GM18951 (cell line): ENCODE measurements around the gene CSAG1.
"Not testable (repeated sequence)": the region's sequence is repeated elsewhere in the genome, so short reads cannot be mapped to it uniquely, and the experiment has no call there.

Experiments used
- POLR2A ChIP-seq: IDR thresholded peaks from 4 replicates; pipeline ENCODE4 v1.6.1; 2011; ENCODE audit warnings: mild to moderate bottlenecking; ENCODE audit not compliant: insufficient read length, insufficient read depth; ENCODE audit errors: extremely low read depth
- in situ Hi-C: fragments of 300-500 bp; cut with MboI; formaldehyde crosslinking; loops from one replicate; pipeline ENCODE4 v1.12.0; 2022; ENCODE audit warnings: low sequenced_read_pairs, mixed read lengths, inconsistent platforms; ENCODE audit not compliant: unreplicated experiment

Gene CSAG1, protein sequence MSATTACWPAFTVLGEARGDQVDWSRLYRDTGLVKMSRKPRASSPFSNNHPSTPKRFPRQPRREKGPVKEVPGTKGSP

DNA sequence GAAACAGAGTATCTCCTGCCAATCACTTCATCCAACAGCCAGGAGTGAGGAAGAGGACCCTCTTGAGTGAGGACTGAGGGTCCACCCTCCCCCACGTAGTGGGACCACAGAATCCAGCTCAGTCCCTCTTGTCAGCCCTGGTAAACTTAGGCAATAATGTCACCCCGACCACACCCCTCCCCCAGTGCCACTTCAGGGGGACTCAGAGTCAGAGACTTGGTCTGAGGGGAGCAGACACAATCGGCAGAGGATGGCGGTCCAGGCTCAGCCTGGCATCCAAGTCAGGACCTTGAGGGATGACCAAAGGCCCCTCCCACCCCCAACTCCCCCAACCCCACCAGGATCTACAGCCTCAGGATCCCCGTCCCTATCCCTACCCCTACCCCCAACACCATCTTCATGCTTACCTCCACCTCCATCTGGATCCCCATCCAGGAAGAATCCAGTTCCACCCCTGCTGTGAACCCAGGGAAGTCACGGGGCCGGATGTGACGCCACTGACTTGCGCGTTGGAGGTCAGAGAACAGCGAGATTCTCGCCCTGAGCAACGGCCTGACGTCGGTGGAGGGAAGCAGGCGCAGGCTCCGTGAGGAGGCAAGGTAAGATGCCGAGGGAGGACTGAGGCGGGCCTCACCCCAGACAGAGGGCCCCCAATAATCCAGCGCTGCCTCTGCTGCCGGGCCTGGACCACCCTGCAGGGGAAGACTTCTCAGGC is at the start of gene CSAG1, which contains the start of gene MAGEA12:
Gene CSAG1, minus strand, starts transcription at position 461 of the 715 bp plus-strand sequence. CDS start 1,261 bp downstream, outside the sequence.
Gene MAGEA12, plus strand, starts transcription at position 497 of the 715 bp plus-strand sequence. CDS start 2,405 bp downstream, outside the sequence.
- in situ Hi-C loops, result no loop called here
- no peak for TF ChIP-seq POLR2A

DNA sequence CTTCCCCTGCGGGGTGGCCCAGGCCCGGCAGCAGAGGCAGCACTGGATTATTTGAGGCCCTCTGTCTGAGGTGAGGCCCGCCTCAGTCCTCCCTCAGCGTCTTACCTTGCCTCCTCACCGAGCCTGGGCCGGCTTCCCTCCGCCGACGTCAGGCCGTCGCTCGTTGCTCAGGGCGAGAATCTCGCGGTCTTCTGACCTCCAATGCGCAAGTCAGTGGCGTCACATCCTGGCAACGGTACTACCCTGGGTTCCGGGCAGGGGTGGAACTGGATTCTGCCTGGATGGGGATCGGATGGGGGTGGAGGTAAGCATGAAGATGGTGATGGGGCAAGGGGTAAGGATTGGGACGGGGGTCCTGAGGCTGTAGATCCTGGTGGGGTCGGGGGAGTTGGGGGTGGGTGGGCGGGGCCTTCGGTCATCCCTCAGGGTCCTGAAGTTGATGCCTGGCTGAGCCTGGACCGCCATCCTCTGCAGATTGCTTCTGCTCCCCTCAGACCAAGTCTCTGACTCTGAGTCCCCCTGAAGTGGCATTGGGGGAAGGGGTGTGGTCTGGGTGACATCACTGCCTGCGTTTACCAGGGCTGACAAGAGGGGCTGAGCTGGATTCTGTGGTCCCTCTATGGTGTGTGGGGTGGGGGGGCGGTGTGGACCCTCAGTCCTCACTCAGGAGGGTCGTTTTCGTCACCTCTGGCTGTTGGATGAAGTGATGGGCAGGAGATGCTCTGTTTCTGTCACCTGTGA is 36.2 kb upstream of the CSAG1 start, which contains the start of gene MAGEA6:
Gene MAGEA6, minus strand, starts transcription at position 141 of the 741 bp plus-strand sequence. CDS start 2,039 bp downstream, outside the sequence.
- in situ Hi-C loops, result loop anchor here (5.0 kb wide), 1 partner anchor 67 kb away; no protein-coding TSS in a partner anchor

DNA sequence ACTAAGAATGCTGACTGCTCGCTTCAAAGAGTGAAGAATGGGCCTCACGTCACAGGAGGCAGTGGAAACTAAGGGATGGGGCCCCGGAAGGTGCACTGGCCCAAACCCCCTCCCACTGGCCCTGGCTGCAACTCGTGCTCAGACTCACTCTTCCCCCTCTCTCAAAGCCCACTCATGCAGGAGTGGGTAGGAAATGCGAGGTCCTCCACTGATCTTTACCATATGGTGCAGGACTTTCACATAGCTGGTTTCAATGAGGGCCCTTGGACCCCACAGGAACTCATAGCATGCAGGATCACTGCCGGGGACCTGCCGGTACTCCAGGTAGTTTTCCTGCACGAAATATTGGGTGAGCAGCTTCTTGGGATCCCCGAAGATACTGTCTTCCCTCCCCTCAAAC is 33.0 kb upstream of the CSAG1 start:
- in situ Hi-C loops, result loop anchor here (5.0 kb wide), 1 partner anchor 64 kb away; no protein-coding TSS in a partner anchor

DNA sequence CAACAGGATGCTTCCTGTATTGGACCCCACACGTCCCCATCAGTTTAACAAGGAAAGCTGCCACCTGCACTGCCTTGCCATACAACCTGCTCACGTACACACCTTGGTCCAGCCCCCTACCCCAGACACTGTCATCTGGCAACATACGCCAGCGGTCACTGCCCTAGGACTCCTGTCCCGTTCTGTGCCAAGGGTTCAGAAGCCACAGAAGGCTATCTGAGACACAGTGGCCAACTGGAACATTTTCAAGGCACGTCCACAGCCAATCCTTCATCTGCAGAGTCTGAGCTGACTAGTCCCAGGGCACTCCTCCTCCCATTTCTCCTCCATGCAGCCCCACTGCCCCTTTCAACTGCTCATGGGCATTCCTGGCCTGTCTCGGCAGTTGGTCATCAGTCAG is 28.1 kb upstream of the CSAG1 start:
- in situ Hi-C loops, result not testable (repeated sequence)

DNA sequence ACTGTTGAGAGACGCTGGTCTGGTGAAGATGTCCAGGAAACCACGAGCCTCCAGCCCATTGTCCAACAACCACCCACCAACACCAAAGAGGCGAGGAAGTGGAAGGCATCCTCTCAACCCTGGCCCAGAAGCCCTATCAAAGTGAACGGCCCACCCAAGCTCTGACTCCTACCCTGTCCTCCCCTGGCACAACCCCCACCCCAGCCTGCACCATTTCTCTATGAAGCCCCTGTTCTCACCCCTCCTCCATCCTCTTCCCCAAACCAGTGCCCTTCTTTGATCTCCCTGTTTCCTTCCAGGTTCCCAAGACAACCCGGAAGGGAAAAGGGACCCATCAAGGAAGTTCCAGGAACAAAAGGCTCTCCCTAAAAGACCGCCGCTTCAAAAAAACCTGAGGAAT is 26.0 kb upstream of the CSAG1 start:
- in situ Hi-C loops, result not testable (repeated sequence)

DNA sequence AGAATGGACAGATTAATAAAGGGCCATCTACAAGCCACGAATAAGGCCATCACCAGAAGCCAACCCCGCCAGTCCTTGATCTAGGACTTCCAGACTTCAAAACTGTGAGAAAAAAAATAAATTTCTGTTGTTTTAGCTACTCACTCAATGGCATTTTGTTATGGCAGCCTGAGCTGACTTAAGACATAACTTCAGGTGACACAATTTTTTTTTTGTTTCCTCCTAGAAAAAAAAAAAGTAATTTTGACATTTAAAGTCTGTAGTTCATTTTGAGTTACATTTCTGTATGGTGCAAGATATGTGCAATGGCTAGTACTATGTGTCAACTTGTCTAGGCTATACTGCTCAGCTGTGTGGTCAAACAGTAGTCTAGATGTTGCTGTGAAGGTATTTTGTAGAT is 25.4 kb upstream of the CSAG1 start, which contains the start of gene CSAG3:
Gene CSAG3, plus strand, starts transcription at position 301 of the 400 bp plus-strand sequence.
- in situ Hi-C loops, result not testable (repeated sequence)

DNA sequence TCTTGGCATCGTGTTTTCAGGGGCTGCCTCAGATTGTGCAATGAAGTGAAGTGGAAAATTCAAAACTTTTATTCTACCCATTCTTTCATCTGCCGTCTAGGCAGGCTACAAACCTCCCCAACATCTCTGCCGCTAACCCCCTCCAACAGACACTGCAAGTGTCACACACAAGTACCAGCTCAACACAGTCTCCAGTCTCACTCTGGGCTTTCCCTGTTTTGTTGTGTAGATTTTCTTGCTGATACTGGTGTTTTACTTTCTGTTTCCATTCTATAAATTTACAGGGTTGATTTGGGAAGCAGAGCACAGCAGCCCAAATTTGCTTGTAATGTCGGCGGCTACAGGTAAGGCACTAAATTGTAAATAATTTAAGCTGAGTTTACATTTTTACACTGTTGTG is 21.4 kb upstream of the CSAG1 start:
- in situ Hi-C loops, result not testable (repeated sequence)

DNA sequence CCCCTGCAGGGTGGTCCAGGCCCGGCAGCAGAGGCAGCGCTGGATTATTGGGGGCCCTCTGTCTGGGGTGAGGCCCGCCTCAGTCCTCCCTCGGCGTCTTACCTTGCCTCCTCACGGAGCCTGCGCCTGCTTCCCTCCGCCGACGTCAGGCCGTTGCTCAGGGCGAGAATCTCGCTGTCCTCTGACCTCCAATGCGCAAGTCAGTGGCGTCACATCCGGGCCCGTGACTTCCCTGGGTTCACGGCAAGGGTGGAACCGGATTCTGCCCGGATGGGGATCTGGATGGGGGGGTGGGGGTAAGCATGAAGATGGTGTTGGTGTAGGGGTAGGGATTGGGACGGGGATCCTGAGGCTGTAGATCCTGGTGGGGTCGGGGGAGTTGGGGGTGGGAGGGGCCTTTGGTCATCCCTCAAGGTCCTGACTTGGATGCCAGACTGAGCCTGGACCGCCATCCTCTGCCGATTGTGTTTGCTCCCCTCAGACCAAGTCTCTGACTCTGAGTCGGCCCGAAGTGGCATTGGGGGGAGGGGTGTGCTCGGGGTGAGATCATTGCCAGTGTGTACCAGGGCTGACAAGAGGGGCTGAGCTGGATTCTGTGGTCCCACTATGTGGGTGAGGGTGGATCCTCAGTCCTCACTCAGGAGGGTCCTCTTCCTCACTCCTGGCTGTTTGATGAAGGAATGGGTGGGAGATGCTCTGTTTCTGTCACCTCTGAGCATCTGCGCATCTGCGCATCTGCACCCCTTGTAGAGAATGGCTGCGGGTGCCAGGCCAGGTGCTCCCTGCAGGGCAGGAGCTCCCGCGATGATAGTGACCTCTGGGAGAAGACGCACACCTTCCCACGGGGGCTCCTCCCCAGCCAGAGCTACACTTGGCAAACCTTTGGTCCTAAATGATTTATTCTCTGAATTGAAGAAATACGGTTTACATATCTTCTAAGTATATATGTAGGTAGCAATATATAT is 20.4 kb upstream of the CSAG1 start, which contains the start of gene MAGEA2:
Gene MAGEA2, minus strand, starts transcription at position 157 of the 965 bp plus-strand sequence. CDS start 2,479 bp downstream, outside the sequence.
- in situ Hi-C loops, result not testable (repeated sequence)

DNA sequence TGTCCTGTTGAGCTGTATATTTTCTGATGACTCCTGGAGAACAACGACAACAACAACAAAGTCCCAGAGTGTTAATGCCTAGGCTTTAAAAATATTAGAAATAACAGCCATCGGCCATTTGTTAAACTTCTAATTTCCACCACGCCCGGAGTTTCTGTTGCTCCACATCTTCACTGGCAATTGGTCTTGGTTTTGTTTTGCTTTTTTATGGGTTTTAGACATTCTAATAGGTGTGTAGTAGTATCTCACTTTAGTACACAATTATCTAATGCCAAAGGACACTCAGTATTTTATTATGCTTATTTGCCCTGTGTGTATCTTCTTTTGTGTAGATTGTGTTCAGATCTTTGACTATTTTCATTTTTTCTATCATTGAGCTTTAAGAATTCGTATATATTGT is 5.0 kb upstream of the CSAG1 start:
- TF ChIP-seq POLR2A, result no peak
- in situ Hi-C loops, result no loop called here

DNA sequence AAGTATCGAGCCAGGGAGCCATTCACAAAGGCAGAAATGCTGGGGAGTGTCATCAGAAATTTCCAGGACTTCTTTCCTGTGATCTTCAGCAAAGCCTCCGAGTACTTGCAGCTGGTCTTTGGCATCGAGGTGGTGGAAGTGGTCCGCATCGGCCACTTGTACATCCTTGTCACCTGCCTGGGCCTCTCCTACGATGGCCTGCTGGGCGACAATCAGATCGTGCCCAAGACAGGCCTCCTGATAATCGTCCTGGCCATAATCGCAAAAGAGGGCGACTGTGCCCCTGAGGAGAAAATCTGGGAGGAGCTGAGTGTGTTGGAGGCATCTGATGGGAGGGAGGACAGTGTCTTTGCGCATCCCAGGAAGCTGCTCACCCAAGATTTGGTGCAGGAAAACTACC is 3.0 kb upstream of the CSAG1 start:
- in situ Hi-C loops, result not testable (repeated sequence)

DNA sequence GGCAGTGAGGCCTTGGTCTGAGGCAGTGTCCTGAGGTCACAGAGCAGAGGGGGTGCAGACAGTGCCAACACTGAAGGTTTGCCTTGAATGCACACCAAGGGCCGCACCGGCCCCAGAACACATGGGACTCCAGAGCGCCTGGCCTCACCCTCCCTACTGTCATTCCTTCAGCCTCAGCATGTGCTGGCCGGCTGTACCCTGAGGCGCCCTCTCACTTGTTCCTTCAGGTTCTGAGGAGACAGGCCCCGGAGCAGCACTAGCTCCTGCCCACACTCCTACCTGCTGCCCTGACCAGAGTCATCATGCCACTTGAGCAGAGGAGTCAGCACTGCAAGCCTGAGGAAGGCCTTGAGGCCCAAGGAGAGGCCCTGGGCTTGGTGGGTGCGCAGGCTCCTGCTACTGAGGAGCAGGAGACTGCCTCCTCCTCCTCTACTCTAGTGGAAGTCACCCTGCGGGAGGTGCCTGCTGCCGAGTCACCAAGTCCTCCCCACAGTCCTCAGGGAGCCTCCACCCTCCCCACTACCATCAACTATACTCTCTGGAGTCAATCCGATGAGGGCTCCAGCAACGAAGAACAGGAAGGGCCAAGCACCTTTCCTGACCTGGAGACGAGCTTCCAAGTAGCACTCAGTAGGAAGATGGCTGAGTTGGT is 2.5 kb upstream of the CSAG1 start:
- no peak for TF ChIP-seq POLR2A
- in situ Hi-C loops, result no loop called here

DNA sequence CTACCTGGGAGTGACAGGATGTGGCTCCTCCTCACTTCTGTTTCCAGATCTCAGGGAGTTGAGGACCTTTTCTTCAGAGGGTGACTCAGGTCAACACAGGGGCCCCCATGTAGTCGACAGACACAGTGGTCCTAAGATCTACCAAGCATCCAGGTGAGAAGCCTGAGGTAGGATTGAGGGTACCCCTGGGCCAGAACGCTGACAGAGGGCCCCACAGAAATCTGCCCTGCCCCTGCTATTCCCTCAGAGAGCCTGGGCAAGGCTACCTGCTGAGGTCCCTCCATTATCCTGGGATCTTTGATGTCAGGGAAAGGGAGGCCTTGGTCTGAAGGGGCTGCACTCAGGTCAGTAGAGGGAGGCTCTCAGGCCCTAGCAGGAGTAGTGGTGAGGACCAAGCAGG is 1.6 kb upstream of the CSAG1 start:
- TF ChIP-seq POLR2A, result no peak

DNA sequence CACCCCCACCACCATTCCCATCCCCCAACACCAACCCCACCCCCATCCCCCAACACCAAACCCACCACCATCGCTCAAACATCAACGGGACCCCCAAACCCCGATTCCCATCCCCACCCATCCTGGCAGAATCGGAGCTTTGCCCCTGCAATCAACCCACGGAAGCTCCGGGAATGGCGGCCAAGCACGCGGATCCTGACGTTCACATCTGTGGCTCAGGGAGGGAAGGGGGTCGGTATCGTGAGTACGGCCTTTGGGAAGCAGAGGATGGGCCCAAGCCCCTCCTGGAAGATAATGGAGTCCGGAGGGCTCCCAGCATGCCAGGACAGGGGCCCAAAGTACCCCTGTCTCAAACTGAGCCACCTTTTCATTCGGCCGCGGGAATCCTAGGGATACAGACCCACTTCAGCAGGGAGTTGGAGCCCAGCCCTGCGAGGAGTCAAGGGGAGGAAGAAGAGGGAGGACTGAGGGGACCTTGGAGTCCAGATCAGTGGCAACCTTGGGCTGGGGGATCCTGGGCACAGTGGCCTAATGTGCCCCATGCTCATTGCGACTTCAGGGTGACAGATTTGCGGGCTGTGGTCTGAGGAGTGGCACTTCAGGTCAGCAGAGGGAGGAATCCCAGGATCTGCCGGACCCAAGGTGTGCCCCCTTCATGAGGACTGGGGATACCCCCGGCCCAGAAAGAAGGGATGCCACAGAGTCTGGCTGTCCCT is 780 bp upstream of the CSAG1 start:
- in situ Hi-C loops, result not testable (repeated sequence)

More for the DNA sequence above, 1.6 kb upstream of the CSAG1 start:
- in situ Hi-C loops, result no loop called here
